ENCODE data around the gene RCAN1.

The RCAN1 gene

DNA sequence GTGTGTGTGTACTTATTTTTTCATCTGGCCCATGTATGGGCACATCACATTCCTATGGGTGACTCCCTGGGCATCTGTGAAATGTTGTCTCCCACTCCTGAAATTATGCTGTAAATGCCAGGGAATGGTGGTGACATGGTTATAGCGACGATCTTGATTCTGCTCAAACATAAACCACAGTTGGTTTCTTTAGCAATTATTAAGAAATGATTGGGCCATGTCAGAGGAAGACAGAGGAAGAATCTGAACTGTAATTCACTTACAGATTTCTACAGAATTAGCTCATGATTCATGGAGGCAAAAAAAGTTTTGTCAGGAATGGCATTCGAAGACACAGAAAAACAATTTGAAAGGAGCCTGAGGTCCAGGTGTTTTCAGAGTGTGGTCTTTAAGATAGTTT, 77.1 kb downstream of the RCAN1 start:
- DNase-seq (ENCODE audit: low read depth), result no peak

DNA sequence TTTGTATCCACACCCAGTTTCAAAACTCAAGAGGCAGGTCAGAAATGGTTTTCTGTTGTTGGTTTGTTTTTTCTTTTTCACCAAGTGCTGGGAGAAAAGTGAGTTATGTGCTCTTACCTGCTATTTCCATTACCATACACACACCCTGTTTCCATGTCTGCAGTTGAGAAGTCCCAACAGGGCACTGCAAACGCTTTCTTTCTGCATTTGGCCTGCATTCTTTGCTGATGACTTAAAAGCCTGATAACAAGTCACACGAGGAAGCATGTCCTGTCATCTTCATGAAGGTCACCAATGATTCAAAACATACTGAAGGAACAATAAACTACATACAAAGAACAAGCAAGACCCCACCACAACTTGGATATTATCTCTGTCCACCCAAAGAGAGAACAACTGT, 78.1 kb downstream of the RCAN1 start:
- no peak for DNase-seq (ENCODE audit: low read depth)

DNA sequence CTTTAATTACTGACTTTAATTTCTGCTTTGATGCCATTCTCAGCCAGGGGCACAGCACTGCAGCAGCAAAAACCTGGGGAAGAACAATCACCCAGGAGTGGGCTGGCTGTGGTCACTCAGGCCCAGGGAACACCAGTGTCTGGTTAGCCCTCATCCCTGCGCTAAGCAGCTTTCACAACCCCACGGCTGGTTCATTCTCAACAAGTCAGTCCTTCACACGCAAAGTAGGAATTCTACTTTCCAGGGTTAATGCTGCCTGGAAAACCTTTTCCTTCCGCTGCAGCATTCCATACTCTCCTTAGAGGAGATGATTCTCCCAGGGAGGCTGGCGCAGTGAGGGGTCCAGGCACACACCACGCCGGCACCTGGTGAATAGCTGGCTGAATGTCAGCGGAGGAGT, 78.6 kb downstream of the RCAN1 start:
- no peak for DNase-seq (ENCODE audit: low read depth)

DNA sequence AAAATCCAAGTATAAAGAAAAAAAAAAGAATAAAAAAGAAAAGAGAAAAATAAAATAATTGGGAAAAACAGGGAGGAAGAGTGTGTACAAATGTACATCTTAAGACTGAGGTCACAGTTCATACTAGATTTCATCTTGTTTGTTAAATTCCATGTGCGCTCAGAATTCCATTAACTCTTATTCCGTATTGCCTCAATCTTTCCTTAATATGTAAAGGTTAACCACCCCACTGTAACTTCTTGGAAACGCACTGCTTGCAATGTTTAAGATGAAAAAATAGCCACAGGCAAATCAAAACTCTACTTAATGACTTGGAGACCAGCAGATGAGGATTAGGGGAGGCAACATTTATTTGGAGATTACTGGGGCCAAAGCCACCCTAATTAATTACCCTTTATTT, 79.0 kb downstream of the RCAN1 start:
- DNase-seq (ENCODE audit: low read depth), result no peak

DNA sequence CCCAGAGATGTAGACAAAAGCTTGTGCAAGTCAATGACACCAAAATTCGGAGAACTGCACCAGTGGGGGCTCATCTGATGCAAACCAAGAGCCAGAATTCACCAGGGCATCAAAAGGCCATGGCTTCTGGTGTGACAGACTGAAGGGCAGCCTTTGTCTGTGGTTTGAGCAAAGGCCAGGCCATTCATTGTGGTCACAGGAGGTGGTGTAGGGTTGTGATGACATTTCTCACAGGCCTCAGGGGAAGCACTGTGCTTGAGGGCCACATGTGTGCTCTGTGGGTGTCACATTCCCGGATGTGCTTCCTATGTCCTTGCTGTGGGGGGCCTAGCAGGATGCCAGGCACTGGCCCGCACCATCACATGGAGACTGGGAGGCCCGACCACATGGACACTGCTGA, 80.4 kb downstream of the RCAN1 start:
- DNase-seq (ENCODE audit: low read depth), result no peak

DNA sequence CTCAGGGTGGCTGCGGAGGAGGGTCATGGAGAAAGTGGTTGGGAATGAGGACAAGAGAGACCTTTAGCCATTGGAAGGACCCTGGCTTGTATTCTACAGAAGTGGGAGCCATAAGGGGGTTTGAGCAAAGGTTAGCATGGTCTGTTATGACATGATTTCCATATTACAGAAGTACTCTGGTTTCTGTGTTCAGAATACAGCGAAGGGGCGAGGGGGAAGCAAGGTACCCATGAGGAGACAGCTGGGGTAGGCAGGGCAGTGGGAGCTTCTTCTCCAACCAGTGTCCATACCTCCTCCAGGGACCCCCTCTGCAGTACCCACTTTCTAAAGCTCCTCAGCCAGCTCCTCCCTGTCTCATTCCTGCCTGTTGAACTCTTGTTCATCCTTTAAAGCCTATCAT, 81.0 kb downstream of the RCAN1 start:
- no peak for DNase-seq (ENCODE audit: low read depth)

DNA sequence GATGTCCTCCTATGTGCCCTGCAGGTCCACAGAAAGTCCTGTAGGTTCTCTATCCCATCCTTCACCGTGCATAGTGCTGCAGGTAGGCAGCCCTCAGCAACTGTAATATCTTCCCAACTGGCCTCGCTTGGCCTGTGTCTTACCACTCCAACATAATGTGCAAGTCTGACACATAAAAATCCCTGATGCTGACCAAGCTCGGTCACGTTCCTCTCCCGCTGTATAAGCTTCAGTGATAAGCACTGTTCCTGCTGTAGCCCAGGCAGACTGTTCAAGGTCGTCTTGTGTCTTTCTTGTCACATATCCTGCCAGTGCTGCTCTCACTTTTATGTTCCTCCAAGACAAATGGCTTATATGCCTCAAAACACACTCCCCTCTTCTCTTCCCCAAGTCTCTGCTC, 83.5 kb downstream of the RCAN1 start:
- DNase-seq (ENCODE audit: low read depth), result no peak

DNA sequence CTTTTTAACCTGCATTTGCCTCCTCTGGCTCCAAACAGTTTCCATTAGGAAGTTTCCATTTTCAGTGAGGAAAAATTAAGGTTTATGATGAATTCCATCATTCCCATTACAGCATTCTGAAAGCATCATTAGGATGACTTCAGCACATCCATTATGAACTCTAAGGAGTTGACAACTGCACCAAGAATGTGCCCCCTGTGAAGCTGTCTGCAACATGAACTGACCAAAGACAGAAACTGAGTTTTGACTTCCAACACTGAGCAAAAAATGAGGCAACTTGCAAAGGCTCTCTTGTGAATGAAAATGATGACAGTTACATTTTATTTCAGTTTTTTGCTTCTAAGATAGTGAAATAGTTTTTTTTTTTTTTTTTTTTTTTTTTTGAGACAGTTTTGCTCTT, 84.7 kb downstream of the RCAN1 start:
- DNase-seq (ENCODE audit: low read depth), result no peak

DNA sequence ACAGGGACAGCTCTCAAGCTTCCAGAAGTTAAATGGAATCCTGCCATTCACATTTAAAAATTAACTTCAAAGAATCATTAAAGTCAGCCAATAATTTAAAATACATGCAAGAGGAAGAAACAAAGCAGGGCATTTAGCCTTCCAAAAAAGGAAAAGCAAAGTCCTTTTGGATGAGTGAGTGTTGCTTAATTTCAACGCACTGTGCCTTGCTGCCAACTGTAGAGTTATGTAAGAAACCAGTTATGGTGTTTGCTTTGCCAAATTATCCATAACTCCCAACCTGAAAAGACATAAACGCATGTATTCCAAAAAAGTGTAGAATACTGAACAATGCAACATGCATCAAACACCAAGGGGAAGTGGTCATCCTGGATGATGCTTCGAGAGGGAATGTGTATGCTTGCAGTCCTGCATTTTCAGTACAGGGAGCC, 86.8 kb downstream of the RCAN1 start:
- no peak for DNase-seq (ENCODE audit: low read depth)

DNA sequence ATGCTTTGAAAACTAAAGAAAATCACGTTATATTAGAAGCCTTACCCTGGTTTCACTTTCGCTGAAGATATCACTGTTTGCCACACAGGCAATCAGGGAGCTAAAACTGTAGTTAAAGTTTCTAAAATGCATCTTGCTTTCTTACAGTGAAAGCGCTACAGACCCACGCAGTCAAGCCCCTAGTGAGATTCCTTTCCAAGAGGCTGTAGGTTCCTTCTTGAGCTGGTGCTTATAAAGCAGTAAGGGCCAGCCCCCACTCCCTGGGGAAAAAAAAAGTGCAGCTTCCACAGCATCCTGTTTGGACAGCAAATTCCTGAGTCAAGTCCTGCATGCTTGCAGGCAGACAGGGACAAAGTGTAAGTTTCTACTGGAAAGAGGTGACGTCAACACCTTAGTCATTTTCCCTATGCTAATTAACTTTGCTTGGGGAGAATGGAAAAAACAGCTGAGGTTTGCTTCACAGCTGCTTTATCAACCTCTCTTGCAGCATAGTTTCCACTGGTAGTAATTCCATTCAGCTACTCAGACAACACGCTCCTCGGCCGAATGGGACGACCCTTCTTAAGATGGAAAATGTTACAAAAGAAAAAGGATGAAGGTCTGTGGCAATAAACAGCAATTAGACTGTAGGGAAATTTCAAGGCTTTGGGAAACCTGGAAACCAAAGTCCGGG, 88.2 kb downstream of the RCAN1 start:
- DNase-seq (ENCODE audit: low read depth), result no peak

DNA sequence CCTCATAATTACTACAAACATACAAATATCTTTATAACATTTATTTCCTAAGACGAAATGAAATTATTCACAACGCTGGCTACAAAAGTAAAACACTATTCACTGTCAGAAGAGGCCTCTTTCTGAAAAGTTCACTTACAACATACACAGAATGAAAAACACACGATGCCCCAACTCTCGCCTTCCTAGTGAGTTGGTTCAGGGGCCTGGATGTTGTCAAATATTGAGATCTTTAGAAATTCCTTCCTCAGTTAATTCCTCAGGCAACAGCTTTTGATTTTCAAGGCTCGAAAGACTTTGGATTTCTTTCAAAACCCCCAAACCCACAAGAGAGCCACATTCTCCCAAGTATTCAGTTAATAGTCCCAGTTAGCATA, 88.7 kb downstream of the RCAN1 start:
- DNase-seq (ENCODE audit: low read depth), result no peak

DNA sequence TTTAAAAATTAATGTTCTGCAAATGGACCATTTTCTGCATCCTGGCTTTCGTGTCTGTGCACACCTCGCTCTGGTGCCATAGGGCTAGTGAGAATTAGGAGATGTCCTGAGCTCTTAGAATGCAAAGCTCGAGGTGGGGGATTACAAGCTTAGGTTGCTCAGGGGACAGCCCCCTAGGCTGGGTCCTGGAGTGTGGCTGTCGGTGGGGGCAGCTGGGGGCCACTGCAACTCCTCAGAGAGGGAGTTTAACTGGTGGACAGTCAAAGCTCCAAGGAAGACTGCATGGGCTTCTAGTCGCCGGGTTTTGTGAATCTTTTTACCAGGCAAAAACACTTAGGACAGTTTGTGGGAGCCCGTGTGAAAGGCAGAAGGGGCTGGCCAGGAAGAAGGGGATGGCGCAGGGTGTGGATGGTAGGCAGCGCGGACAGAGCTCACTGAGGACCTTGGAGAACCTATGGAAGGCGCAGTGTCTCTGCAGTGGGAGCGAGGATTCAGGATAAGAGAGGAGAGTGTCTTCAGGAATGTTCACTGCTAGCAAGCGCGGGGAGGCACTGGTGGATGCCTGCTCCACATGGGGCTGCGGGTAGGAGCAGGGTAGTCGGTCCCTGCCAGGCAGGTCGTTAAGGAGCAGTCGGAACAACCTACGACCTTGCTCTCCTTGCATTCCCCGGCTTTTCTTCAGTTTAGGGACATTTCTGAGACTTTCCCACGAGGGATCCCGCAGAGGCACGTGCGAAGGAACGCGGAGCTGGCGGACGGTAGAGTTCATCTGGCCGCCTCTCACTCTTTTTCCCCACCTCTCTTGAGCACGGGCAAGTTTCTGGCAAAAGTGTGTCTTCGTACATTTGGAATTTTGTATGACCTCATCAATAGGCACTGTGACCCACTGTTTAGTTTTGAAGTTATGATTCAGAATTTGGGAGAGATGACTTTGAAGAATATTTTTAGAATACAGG, 90.0 kb downstream of the RCAN1 start:
- DNase-seq (ENCODE audit: low read depth), result no peak

DNA sequence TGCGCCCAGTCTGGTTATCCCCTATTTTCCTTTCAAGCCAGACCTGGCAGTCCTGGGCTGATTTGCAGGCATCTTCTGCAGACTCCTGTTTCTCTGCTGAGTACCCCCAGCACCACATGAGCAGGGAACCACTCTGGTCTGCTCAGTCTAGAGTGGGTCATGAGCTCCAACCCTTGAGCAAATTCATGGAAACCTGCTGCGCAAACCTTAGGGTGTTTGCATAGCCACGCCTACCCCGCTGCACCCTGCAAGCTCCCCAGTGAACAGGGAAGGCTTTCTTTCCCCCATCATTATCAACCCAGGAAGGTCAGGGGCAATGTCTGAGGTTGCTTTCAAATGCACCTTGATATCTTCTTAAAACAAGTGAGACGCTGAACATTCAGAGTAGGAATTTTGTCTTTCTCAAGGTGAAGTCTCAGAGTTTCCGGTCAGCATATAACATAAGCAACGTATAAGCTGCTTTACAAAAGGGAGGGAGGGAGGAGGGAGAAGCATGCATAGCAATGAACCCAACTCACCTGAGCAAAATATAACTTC, 91.8 kb downstream of the RCAN1 start:
- no peak for DNase-seq (ENCODE audit: low read depth)

DNA sequence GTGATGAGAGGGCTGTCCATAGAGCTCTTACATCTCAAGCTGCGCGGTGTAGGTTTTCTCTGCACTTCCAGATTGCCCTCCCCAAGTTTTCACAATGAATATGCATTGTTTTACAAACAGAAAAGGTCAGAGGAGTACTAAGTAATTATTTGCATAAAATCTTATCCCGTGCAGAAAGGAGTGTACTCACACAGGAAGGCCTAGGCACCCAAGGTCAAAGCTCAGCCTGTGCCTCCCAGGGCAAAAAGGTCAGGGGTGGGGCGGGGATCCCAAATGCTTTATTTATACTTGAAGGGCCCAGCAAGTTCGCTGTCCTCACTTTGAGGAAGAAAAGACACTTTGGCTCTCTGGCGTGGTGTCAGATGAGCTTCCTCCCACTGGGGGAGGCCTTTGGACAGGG, 92.6 kb downstream of the RCAN1 start:
- no peak for DNase-seq (ENCODE audit: low read depth)

DNA sequence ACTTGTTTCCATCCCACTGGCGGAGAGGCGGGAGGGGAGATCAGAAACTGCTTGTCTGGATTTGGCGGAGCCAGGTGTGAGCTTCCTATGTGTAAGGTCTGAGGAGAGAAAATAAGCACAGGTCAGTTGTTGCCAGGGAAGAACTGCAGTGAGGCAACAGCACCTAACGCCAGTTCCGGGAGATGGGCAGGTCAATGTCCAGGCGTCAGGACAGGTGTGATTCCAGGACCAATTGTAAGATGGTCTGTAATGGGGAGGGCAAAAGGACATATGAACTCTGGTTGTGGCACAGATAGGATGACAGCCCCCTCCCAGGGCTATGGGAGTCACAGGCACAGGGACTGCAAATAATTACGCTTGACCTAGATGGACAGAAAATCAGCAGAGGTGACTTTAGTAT, 93.4 kb downstream of the RCAN1 start:
- no peak for DNase-seq (ENCODE audit: low read depth)

DNA sequence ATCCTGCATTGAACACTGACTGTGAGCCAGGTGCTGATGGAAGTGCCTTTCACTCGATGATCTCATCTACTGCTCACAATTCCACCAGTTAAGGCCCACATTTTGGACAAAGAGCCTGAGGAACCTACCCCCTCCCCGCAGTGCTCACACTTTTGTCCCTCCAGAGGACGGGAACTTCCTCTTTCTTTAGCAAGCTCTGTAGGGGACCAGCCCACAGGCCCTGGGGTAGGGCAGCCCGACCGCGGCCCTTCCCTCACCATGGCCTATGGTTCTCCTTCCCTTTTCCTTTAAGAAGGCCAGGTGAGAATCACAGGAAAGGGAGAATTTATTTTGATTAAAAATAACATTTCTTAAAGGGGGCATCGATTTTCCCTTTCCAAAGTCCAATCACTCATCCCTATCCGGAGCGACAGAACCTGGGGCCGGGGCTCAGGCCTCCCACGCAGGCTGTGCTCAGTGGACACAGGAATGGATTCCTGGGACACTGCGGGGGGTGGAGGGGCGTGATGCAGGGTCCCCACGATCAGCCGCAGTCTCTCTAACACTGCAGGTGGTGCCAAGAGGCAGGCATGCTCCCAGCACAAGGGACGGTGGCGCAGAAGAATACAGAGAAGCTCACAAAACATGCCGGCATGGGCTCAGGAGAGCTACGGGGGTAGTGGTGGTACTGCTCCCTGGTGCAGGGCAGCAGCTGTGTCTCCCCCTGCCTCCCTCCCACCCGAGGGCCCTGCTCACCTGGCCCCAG, 94.0 kb downstream of the RCAN1 start:
- no peak for DNase-seq (ENCODE audit: low read depth)

DNA sequence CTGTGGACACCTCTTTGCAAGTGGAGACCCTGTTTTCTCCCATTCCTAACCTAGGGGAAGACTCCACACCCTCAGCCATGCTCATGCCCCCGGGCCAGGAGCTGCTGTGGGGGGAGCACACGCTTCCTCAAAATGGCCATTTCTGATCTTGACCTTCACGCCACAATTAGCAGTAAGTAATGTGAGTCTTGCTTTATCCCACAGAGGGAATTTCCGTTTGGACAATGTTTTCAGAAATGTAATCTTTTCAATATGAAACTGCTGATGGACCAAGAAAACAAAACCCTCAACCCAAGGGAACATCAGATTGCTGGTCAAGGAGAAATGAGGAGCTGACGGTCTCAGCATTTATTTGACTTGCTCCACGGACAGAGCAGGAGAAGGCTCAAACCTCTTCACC, 94.6 kb downstream of the RCAN1 start:
- DNase-seq (ENCODE audit: low read depth), result no peak

DNA sequence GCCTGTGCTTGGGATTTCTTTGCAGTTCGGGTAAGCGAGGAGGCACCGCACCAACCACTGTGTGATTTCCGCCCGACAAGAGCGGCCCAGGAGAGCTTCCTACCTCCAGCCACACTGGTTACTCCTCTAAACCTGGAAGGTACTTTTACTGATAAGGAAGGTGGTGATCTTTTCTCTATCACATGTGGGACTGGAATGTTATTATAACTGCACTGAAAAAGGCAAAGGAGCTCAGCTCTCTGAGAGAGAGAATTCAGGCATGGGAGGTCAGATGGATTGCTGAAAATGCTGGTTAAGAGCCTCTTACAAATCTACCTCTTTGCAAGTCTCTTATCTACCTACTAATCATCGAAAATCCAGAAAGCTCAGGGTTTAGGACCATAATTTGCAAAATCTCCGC, 95.2 kb downstream of the RCAN1 start:
- no peak for DNase-seq (ENCODE audit: low read depth)

DNA sequence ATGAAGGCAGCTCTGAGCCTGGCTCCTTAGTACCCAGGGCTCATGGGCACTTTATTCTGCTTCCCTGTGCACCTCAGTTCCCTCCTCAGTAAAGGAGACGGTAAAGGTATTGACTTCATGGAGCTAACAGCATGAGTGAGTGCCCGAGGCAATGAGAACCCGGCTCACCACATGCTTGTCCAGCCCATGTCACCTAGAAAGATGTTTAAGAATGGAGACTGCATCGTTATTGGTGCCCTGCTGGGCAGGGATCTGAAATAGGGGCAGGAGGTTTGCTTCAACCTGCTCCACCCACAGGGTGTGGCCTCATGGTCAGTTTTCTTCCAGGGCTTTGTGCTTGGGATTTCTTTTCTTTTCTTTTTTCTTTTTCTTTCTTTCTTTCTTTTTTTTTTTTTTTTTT, 95.9 kb downstream of the RCAN1 start:
- DNase-seq (ENCODE audit: low read depth), result no peak

DNA sequence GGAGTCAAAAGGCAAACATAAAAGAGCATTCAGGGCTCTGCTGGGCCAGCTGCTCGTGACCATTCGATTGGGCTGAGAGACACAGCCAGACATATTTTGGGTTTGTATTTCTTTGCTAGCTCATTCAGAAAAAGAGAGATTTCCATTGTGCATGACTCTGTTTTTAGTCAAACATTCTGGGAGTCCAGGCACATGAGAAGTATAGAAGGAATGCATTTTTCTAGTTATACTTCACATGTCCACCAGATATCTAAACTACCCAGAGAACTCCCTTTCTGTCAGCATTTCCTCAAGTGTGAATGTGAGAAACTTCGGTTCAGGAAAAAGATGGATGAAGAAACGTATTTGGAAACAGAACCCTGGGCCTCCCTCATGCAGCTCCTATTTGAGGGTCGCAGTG, 96.6 kb downstream of the RCAN1 start:
- DNase-seq (ENCODE audit: low read depth), result no peak

DNA sequence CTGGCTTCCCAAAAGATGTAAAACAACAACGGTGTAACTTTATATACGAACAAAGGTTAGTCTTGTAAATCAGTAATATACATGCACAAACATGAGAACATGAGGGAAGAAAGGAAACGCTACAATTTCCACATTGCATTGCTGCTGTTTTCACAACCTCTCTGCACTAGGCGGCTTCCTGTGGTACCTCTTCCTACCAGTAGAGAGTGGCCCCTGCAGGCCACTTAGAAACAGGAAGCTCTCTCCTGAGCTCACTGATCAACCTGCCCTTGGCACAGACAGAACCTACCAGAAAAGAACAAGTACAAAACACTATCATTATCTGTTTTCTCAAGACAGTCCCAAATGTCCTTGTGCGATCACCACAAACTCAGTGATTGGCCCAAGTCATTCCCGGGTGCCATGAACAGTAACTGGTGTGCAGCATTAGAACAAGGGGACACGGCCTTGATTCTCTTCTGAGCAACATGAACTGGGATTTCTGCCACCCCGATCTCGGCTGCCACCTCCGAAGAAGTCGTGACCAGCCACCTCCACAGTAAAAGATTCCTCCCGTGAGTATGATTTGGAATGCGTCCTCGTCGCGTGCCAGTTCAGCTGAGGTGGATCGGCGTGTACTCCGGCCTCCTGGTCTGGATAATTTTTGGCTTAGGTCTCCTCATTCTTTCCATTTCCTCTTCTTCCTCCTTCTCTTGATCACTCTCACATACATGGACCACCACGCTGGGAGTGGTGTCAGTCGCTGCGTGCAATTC, 97.2 kb downstream of the RCAN1 start:
- no peak for DNase-seq (ENCODE audit: low read depth)

DNA sequence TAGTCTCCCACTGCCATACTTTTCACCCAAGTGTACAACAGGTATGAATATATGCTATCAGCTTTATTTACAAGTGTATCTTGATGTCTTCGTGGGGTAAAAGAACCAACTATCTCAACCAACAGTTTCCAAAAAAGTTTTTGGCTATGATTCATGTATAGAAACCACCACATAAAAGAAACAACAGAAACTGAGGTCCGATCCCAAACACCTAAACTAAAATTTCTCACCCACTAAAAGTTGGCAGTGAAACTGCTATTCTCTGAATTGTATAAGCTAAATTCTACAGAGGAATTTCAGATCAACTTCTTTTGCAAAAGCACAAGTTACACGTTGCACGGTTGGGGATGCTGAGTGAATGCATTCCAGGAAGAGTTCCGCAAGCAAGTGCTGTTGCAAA, 97.9 kb downstream of the RCAN1 start:
- no peak for DNase-seq (ENCODE audit: low read depth)
